PFSK-1 (cell line): ENCODE data around the gene LEMD2.

Source experiments
- POLR2AphosphoS5 ChIP-seq: IDR thresholded peaks from 2 replicates; pipeline ENCODE4 v1.6.1; 2012; ENCODE audit warnings: low read depth, mild to moderate bottlenecking, control low read depth, low read length, moderate library complexity
- TAF1 ChIP-seq: IDR thresholded peaks from 2 replicates; pipeline ENCODE4 v1.6.1; 2012; ENCODE audit warnings: low read length, control low read depth, borderline replicate concordance; ENCODE audit not compliant: insufficient read depth

DNA sequence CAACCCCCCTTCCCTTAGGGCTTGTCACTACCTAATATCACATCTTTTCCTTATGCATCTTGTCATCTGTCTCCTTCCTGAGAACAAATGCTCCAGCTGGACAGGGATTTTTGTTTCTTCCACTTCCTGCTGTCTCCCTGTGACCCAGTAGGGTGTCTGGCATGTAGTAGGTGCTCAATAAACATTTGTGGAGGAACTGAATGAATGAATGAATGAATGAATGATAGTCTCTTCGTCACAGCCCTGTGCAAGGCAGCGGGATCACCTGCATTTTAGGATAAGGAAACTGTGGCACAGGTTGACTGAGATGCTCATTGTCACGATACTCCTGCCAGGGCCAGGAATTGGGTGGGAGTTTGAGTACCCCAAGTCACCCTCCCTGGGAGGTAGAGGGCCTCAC is 14.2 kb downstream of the LEMD2 start:
- TF ChIP-seq POLR2AphosphoS5 (no peak), TAF1 (no peak)
